IPS-NIHi7 (cell line): ENCODE data around the gene KDM8.
"Not testable (repeated sequence)": the region's sequence is repeated elsewhere in the genome, so short reads cannot be mapped to it uniquely, and the experiment has no call there.

ENCODE experiments used
- DNase-seq: peaks from one replicate; pipeline ENCODE4 v3.0.0; 2012; ENCODE audit warnings: mixed read lengths; ENCODE audit errors: extremely low spot score

Gene KDM8

GRCh38 chr16:27242868-27243590 is 39.7 kb downstream of the KDM8 start:
- DNase-seq: no peak

- DNase-seq: no peak
These were observed 40.5 kb downstream of the KDM8 start for GRCh38 chr16:27243725-27244362.

- DNase-seq: no peak
These were observed 41.0 kb downstream of the KDM8 start for GRCh38 chr16:27244363-27244755.

- DNase-seq: no peak
These were observed 42.2 kb downstream of the KDM8 start for GRCh38 chr16:27245276-27246172.

- DNase-seq: no peak
These were observed 43.1 kb downstream of the KDM8 start for GRCh38 chr16:27246439-27246838.

GRCh38 chr16:27247076-27247475 is 43.8 kb downstream of the KDM8 start:
- DNase-seq: not testable (repeated sequence)

GRCh38 chr16:27248036-27248435 is 44.7 kb downstream of the KDM8 start:
- no peak for DNase-seq

GRCh38 chr16:27248886-27249285 is 45.6 kb downstream of the KDM8 start:
- not testable (repeated sequence) for DNase-seq

- no peak for DNase-seq
These were observed 48.3 kb downstream of the KDM8 start for GRCh38 chr16:27251541-27252205.

GRCh38 chr16:27252206-27252585 is 48.9 kb downstream of the KDM8 start:
- DNase-seq: no peak

- DNase-seq: no peak
These were observed 50.2 kb downstream of the KDM8 start for GRCh38 chr16:27253526-27253930.

- DNase-seq: no peak
These were observed 51.0 kb downstream of the KDM8 start for GRCh38 chr16:27254262-27254811.

- no peak for DNase-seq
These were observed 53.5 kb downstream of the KDM8 start for GRCh38 chr16:27256861-27257260.

GRCh38 chr16:27257271-27257670 is 53.9 kb downstream of the KDM8 start:
- DNase-seq: no peak

GRCh38 chr16:27258241-27258734 is 55.0 kb downstream of the KDM8 start:
- DNase-seq: no peak

GRCh38 chr16:27259710-27260109 is 56.4 kb downstream of the KDM8 start:
- DNase-seq: no peak

- DNase-seq: not testable (repeated sequence)
These were observed 59.6 kb downstream of the KDM8 start for GRCh38 chr16:27262904-27263423.

GRCh38 chr16:27264151-27264550 is 60.8 kb downstream of the KDM8 start:
- no peak for DNase-seq

- DNase-seq: no peak
These were observed 62.7 kb downstream of the KDM8 start for GRCh38 chr16:27265982-27266381.

GRCh38 chr16:27267037-27267677 is 63.8 kb downstream of the KDM8 start:
- DNase-seq: no peak
